K562 (cell line): Measurements from ENCODE around the gene WHAMM. TPM values are rescaled to one million over a fixed set of nuclear protein-coding genes. Genes with fewer than 3 reads are reported as not detected.
A peak's percentile ranks its signal among the peaks of the same experiment; 100 is the strongest.

Experiments used
- ETS2 ChIP-seq: IDR thresholded peaks from 2 replicates; pipeline ENCODE4 v1.6.1; 2016; ENCODE audit warnings: borderline replicate concordance, missing genetic modification characterization, mild to moderate bottlenecking, moderate library complexity, missing compliant biosample characterization; ENCODE audit not compliant: poor library complexity, severe bottlenecking
- HEY1 ChIP-seq: fragments of 250-450 bp; sonication (Bioruptor Pico); IDR thresholded peaks from 2 replicates; pipeline ENCODE4 v1.5.0; 2020; ENCODE audit warnings: mild to moderate bottlenecking, moderate library complexity, borderline replicate concordance
- HNRNPLL ChIP-seq: fragments of 200-400 bp; formaldehyde crosslinking; IDR thresholded peaks from 2 replicates; pipeline ENCODE4 v1.6.1; 2017; ENCODE audit warnings: low read length, low read depth, mild to moderate bottlenecking; ENCODE audit not compliant: poor library complexity, severe bottlenecking
- KHSRP ChIP-seq: fragments of 450-650 bp; IDR thresholded peaks from 2 replicates; pipeline ENCODE4 v1.6.1; 2017
- KLF1 ChIP-seq: fragments of 450-650 bp; IDR thresholded peaks from 2 replicates; pipeline ENCODE4 v1.6.1; 2016; ENCODE audit warnings: missing genetic modification characterization, missing compliant biosample characterization
- MCM7 ChIP-seq, 2 experiments: fragments of 450-650 bp; IDR thresholded peaks; 2 replicates each; pipeline ENCODE4 v1.6.1; 2016 to 2018
- MGA ChIP-seq: fragments of 450-650 bp; IDR thresholded peaks from 2 replicates; pipeline ENCODE4 v1.6.1; 2016; ENCODE audit warnings: mild to moderate bottlenecking, moderate library complexity
- SAFB2 ChIP-seq: fragments of 200-400 bp; formaldehyde crosslinking; IDR thresholded peaks from 2 replicates; pipeline ENCODE4 v1.6.1; 2018; ENCODE audit warnings: borderline replicate concordance, low read length, low read depth, moderate library complexity; ENCODE audit not compliant: severe bottlenecking
- SIN3B ChIP-seq: fragments of 450-650 bp; IDR thresholded peaks from 2 replicates; pipeline ENCODE4 v1.6.1; 2017; ENCODE audit warnings: low read depth, mild to moderate bottlenecking, moderate library complexity
- TCF3 ChIP-seq: sonication (generic); formaldehyde crosslinking; IDR thresholded peaks from 2 replicates; pipeline ENCODE4 v1.4.0; 2020; ENCODE audit warnings: mild to moderate bottlenecking, missing genetic modification reagents
- ZFP91 ChIP-seq: sonication (generic); formaldehyde crosslinking; IDR thresholded peaks from 2 replicates; pipeline ENCODE4 v1.8.0; 2022; ENCODE audit warnings: mild to moderate bottlenecking, missing genetic modification reagents
- ZNF212 ChIP-seq: fragments of 450-650 bp; formaldehyde crosslinking; IDR thresholded peaks from 2 replicates; pipeline ENCODE4 v1.4.0; 2020; ENCODE audit warnings: mild to moderate bottlenecking
- ZNF41 ChIP-seq: fragments of 250-450 bp; sonication (Bioruptor Pico); conservative IDR thresholded peaks from 2 replicates; pipeline ENCODE4 v1.4.0; 2020; ENCODE audit warnings: mild to moderate bottlenecking
- ZNF639 ChIP-seq, 2 experiments: fragments of 200-800 bp in 1 of 2; sonication (Bioruptor generic) in 1 of 2; sonication (generic) in 1 of 2; formaldehyde crosslinking in 1 of 2; IDR thresholded peaks in 1 of 2; conservative IDR thresholded peaks in 1 of 2; 2 replicates each; pipeline versions ENCODE4 v1.5.0 to v1.6.1; 2016 to 2020; ENCODE audit warnings: missing compliant biosample characterization in 1 of 2, missing genetic modification characterization in 1 of 2, missing genetic modification reagents in 1 of 2
- ZNF780A ChIP-seq: fragments of 250-450 bp; sonication (Bioruptor Pico); IDR thresholded peaks from 2 replicates; pipeline ENCODE4 v1.5.0; 2021; ENCODE audit warnings: mild to moderate bottlenecking
- polyA plus RNA-seq, 8 experiments: library from polyadenylated mRNA; depleted of rRNA in 4 of 8; stranded (reverse) in 5 of 8; unstranded in 3 of 8; fragments of >200 nt; fragmentation: Nextera tagmentation in 2 of 8; fragmentation: Illumina TruSeq in 1 of 8; extraction: Ambion mirVana in 2 of 8; extraction: Trizol in 1 of 8; gene quantifications; 2 replicates each; pipeline versions ENCODE4 v1.2.1 to v1.2.3, GENCODE V29; 2011 to 2014; ENCODE audit warnings: inconsistent platforms in 1 of 8, missing spikeins in 1 of 8
- total RNA-seq, 7 experiments: library from RNA; depleted of rRNA in 6 of 7; stranded (reverse); fragments of >200 nt in 6 of 7; fragmentation: Illumina TruSeq in 2 of 7; extraction: Trizol in 2 of 7; gene quantifications; 2 replicates each; pipeline versions ENCODE4 v1.2.1 to v1.2.3, GENCODE V29; 2011 to 2021; ENCODE audit warnings: low replicate concordance in 1 of 7

Gene WHAMM
- total and polyA plus RNA-seq, 9 of the 15 experiments (the other 6 are each of a cell fraction or from before 2014, with no cell fraction given), result 2.0 to 4.8 (median 3.6) TPM

GRCh38 chr15:82802497-82802896 is 6.9 kb upstream of the WHAMM start (continued):
- TF ChIP-seq ZNF212 (CRISPR knock-in tag), result no peak
- TF ChIP-seq TCF3 (CRISPR knock-in tag), result peak; percentile 97
- no peak for TF ChIP-seq ZNF780A
- TF ChIP-seq ZNF639 (CRISPR knock-in tag; conservative IDR thresholded peaks at IDR 0.05 in 1 of 2, IDR thresholded peaks at IDR 0.05 in 1 of 2), result no peak
- TF ChIP-seq KHSRP, result no peak
- no peak for TF ChIP-seq ZFP91 (CRISPR knock-in tag)
- no peak for TF ChIP-seq HEY1 (CRISPR knock-in tag)
- TF ChIP-seq SIN3B, result no peak
- TF ChIP-seq HNRNPLL, result no peak
- no peak for TF ChIP-seq KLF1 (tag)
- no peak for TF ChIP-seq MCM7 (IDR thresholded peaks at IDR 0.05)
- no peak for TF ChIP-seq ETS2 (tag)
- TF ChIP-seq ZNF41 (CRISPR knock-in tag), result no peak
- TF ChIP-seq MGA, result no peak
- TF ChIP-seq SAFB2, result no peak
